ENCODE data around the gene CYBC1. TPM values are rescaled to one million over a fixed set of nuclear protein-coding genes. Genes with fewer than 3 reads are reported as not detected.

The CYBC1 gene
- total and polyA plus RNA-seq, 9 of the 15 experiments (the other 6 are each of a cell fraction or from before 2014, with no cell fraction given) = 1.3 to 71.8 (median 49.9) TPM

- TF ChIP-seq, protein P1, sequence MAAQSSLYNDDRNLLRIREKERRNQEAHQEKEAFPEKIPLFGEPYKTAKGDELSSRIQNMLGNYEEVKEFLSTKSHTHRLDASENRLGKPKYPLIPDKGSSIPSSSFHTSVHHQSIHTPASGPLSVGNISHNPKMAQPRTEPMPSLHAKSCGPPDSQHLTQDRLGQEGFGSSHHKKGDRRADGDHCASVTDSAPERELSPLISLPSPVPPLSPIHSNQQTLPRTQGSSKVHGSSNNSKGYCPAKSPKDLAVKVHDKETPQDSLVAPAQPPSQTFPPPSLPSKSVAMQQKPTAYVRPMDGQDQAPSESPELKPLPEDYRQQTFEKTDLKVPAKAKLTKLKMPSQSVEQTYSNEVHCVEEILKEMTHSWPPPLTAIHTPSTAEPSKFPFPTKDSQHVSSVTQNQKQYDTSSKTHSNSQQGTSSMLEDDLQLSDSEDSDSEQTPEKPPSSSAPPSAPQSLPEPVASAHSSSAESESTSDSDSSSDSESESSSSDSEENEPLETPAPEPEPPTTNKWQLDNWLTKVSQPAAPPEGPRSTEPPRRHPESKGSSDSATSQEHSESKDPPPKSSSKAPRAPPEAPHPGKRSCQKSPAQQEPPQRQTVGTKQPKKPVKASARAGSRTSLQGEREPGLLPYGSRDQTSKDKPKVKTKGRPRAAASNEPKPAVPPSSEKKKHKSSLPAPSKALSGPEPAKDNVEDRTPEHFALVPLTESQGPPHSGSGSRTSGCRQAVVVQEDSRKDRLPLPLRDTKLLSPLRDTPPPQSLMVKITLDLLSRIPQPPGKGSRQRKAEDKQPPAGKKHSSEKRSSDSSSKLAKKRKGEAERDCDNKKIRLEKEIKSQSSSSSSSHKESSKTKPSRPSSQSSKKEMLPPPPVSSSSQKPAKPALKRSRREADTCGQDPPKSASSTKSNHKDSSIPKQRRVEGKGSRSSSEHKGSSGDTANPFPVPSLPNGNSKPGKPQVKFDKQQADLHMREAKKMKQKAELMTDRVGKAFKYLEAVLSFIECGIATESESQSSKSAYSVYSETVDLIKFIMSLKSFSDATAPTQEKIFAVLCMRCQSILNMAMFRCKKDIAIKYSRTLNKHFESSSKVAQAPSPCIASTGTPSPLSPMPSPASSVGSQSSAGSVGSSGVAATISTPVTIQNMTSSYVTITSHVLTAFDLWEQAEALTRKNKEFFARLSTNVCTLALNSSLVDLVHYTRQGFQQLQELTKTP (IDR thresholded peaks at IDR 0.05; ENCODE audit: low read depth in 1 of 2, partially characterized antibody in 2 of 2) = peak; percentile 69 to 90
- no peak for TF ChIP-seq ZNF311 (CRISPR knock-in tag; IDR thresholded peaks at IDR 0.05)
- TF ChIP-seq FOS (IDR thresholded peaks at IDR 0.05; ENCODE audit: extremely low read depth, insufficient read length) = no peak
- no peak for TF ChIP-seq ZNF398 (CRISPR knock-in tag; IDR thresholded peaks at IDR 0.05)
- TF ChIP-seq ILF3 (IDR thresholded peaks at IDR 0.05; ENCODE audit: borderline replicate concordance) = peak; percentile 89; the same call in 1 of the 2 replicates
- TF ChIP-seq PRMT5 (CRISPR knock-in tag; IDR thresholded peaks at IDR 0.05) = no peak
- TF ChIP-seq HEY1 (CRISPR knock-in tag; IDR thresholded peaks at IDR 0.05; ENCODE audit: borderline replicate concordance) = no peak
- no peak for TF ChIP-seq CHD1 (IDR thresholded peaks at IDR 0.05; ENCODE audit: low read length)
- TF ChIP-seq CEBPB (tag; IDR thresholded peaks at IDR 0.05) = no peak
- no peak for TF ChIP-seq MXD1 (CRISPR knock-in tag; IDR thresholded peaks at IDR 0.05; ENCODE audit: borderline replicate concordance, poor library complexity, severe bottlenecking)
- TF ChIP-seq BRD9 (IDR thresholded peaks at IDR 0.05; ENCODE audit: low read depth, partially characterized antibody) = peak; percentile 40
- peak; percentile 95 for TF ChIP-seq ZNF395 (CRISPR knock-in tag; IDR thresholded peaks at IDR 0.05)
- TF ChIP-seq NFE2L1 (tag; IDR thresholded peaks at IDR 0.05; ENCODE audit: borderline replicate concordance, low read depth) = no peak
- no peak for TF ChIP-seq COPS2 (conservative IDR thresholded peaks at IDR 0.05)
- TF ChIP-seq NEUROD1 (IDR thresholded peaks at IDR 0.05; ENCODE audit: borderline replicate concordance, low read depth, low read length, partially characterized antibody) = peak; percentile 91
- peak; percentile 23; the same call in 1 of the 2 replicates for TF ChIP-seq RB1 (IDR thresholded peaks at IDR 0.05; ENCODE audit: low read depth)
- TF ChIP-seq EP400 (IDR thresholded peaks at IDR 0.05) = peak; percentile 73
- no peak for TF ChIP-seq ZNF431 (CRISPR knock-in tag; IDR thresholded peaks at IDR 0.05)
- peak; percentile 89 for TF ChIP-seq ATF7 (IDR thresholded peaks at IDR 0.05)
- no peak for TF ChIP-seq RBFOX2 (IDR thresholded peaks at IDR 0.05; ENCODE audit: low read depth, low read length)
Observed at GRCh38 chr17:82461827-82462524, 11.4 kb upstream of the CYBC1 start (continued).

All from K562 (cell line).